Umbilical cord (tissue), 2 donors: ENCODE results near the gene CYREN. TPM values are rescaled to one million over a fixed set of nuclear protein-coding genes. Genes with fewer than 3 reads are reported as not detected.
"Not testable (repeated sequence)": the region's sequence is repeated elsewhere in the genome, so short reads cannot be mapped to it uniquely, and the experiment has no call there.

Experiments
- DNase-seq: peaks from one replicate; pipeline ENCODE4 v3.0.0-alpha.2; 2015; ENCODE audit warnings: low spot score
- total RNA-seq: library from RNA; depleted of rRNA; stranded (reverse); fragments of >200 nt; gene quantifications from one replicate; pipeline ENCODE4 v1.2.3, GENCODE V29; 2014; ENCODE audit warnings: low replicate concordance; ENCODE audit not compliant: insufficient read depth

Gene CYREN
- total RNA-seq, 1 donor from 2014 or later, result 39.5 TPM

- no peak for DNase-seq
Observed at GRCh38 chr7:135160098-135160857, 10.2 kb downstream of the CYREN start.

GRCh38 chr7:135159359-135160085 lies 11.0 kb downstream of the CYREN start:
- DNase-seq, result no peak

- no peak for DNase-seq
Observed at GRCh38 chr7:135158874-135159273, 11.6 kb downstream of the CYREN start.

- DNase-seq, result no peak
Observed at GRCh38 chr7:135158141-135158655, 12.3 kb downstream of the CYREN start.

GRCh38 chr7:135156290-135156689 lies 14.2 kb downstream of the CYREN start:
- no peak for DNase-seq

- no peak for DNase-seq
Observed at GRCh38 chr7:135154734-135155133, 15.8 kb downstream of the CYREN start.

GRCh38 chr7:135152442-135152841 lies 18.1 kb downstream of the CYREN start:
- no peak for DNase-seq

GRCh38 chr7:135151533-135151932 lies 19.0 kb downstream of the CYREN start:
- no peak for DNase-seq

- DNase-seq, result no peak
Observed at GRCh38 chr7:135151132-135151531, 19.4 kb downstream of the CYREN start.

- DNase-seq, result no peak
Observed at GRCh38 chr7:135150072-135150782, 20.3 kb downstream of the CYREN start.

- DNase-seq, result peak; percentile 46
Observed at GRCh38 chr7:135147899-135148721, 22.4 kb downstream of the CYREN start, which contains the start of gene TMEM140. TSS of gene TMEM140 (plus strand) at chr7:135148072. CDS start at chr7:135164442, 16,370 bp downstream.

GRCh38 chr7:135147341-135147898 lies 23.1 kb downstream of the CYREN start:
- no peak for DNase-seq

GRCh38 chr7:135143885-135144668 lies 26.4 kb downstream of the CYREN start:
- no peak for DNase-seq

- DNase-seq, result no peak
Observed at GRCh38 chr7:135129579-135129978, 40.9 kb downstream of the CYREN start.

- no peak for DNase-seq
Observed at GRCh38 chr7:135128931-135129330, 41.6 kb downstream of the CYREN start.

GRCh38 chr7:135124631-135125030 lies 45.9 kb downstream of the CYREN start:
- not testable (repeated sequence) for DNase-seq

GRCh38 chr7:135121868-135122267 lies 48.6 kb downstream of the CYREN start:
- DNase-seq, result no peak

- no peak for DNase-seq
Observed at GRCh38 chr7:135117096-135117495, 53.4 kb downstream of the CYREN start.
